IMR-90 (cell line): ENCODE measurements around the gene TNNC2. TPM values are rescaled to one million over a fixed set of nuclear protein-coding genes. Genes with fewer than 3 reads are reported as not detected.

Source experiments
- ATAC-seq: fragments of 200-7000 bp; cut with Tn5 transposase; 2 replicates; pipeline ENCODE4 v1.9.1; 2020; ENCODE audit warnings: low read depth, mild to moderate bottlenecking, moderate library complexity
- BruUV-seq: library from RNA; stranded (reverse); fragments of 400-500 nt; replicated peaks from 2 replicates; lab custom pipeline; 2021; lab: Mats Ljungman, UMichigan
- CTCF ChIA-PET: fragments of 300-600 bp; formaldehyde crosslinking; extraction: SDS; loops from one replicate; lab custom pipeline; 2021; ENCODE audit warnings: antibody characterized with exemption; lab: Yijun Ruan, JAX
- POLR2A ChIA-PET: fragments of 300-600 bp; sonication (Branson Sonifier 250); formaldehyde crosslinking; loops from one replicate; lab custom pipeline; 2022; ENCODE audit warnings: antibody characterized with exemption; ENCODE audit not compliant: unreplicated experiment; lab: Charles Lee
- DNase-seq: peaks from one replicate; pipeline ENCODE4 v3.0.0; 2013
- H2AFZ ChIP-seq: replicated peaks from 2 replicates; pipeline ENCODE3; 2013; ENCODE audit warnings: low read length, mild to moderate bottlenecking; ENCODE audit not compliant: poor library complexity
- H2AK5ac ChIP-seq: 2 replicates; pipeline ENCODE4 v1.6.1; 2013; ENCODE audit warnings: low read depth, low read length, inconsistent platforms
- H2AK9ac ChIP-seq: replicated peaks from 2 replicates; pipeline ENCODE3; 2013; ENCODE audit warnings: mild to moderate bottlenecking, low read depth, low read length, moderate library complexity; ENCODE audit not compliant: poor library complexity
- H2BK120ac ChIP-seq: 2 replicates; pipeline ENCODE4 v1.6.1; 2013; ENCODE audit warnings: low read depth, low read length, inconsistent platforms
- H2BK15ac ChIP-seq: 3 replicates; pipeline ENCODE4 v1.6.1; 2013; ENCODE audit warnings: low read depth, low read length, inconsistent platforms
- H2BK20ac ChIP-seq: 2 replicates; pipeline ENCODE4 v1.6.1; 2013; ENCODE audit warnings: low read depth, mild to moderate bottlenecking, inconsistent platforms, low read length, moderate library complexity
- H2BK5ac ChIP-seq: 2 replicates; pipeline ENCODE4 v1.6.1; 2013; ENCODE audit warnings: mild to moderate bottlenecking, low read depth, low read length, inconsistent platforms; ENCODE audit not compliant: poor library complexity, severe bottlenecking
- H3K14ac ChIP-seq: replicated peaks from 2 replicates; pipeline ENCODE4 v1.6.1; 2013; ENCODE audit warnings: low read depth, low read length, inconsistent platforms
- H3K18ac ChIP-seq: 2 replicates; pipeline ENCODE4 v1.6.1; 2013; ENCODE audit warnings: low read depth, low read length, control low read depth
- H3K23ac ChIP-seq: 2 replicates; pipeline ENCODE4 v1.6.1; 2013; ENCODE audit warnings: low read depth, low read length, inconsistent platforms
- H3K27ac ChIP-seq: 2 replicates; pipeline ENCODE4 v1.5.1; 2013; ENCODE audit warnings: mild to moderate bottlenecking, control low read depth, low read length; ENCODE audit not compliant: insufficient read depth
- H3K27me3 ChIP-seq: 2 replicates; pipeline ENCODE4 v1.6.1; 2013; ENCODE audit warnings: low read length; ENCODE audit not compliant: control insufficient read depth, insufficient read depth
- H3K36me3 ChIP-seq: 2 replicates; pipeline ENCODE4 v1.6.1; 2013; ENCODE audit warnings: low read length, mixed read lengths; ENCODE audit not compliant: control insufficient read depth, insufficient read depth
- H3K4ac ChIP-seq: 2 replicates; pipeline ENCODE4 v1.6.1; 2013; ENCODE audit warnings: low read depth, low read length, inconsistent platforms
- H3K4me1 ChIP-seq: 2 replicates; pipeline ENCODE4 v1.6.1; 2013; ENCODE audit warnings: low read length, mixed read lengths; ENCODE audit not compliant: control insufficient read depth, insufficient read depth
- H3K4me2 ChIP-seq: 2 replicates; pipeline ENCODE4 v1.6.1; 2013; ENCODE audit warnings: low read depth, mild to moderate bottlenecking, control low read depth, low read length, moderate library complexity
- H3K4me3 ChIP-seq: 2 replicates; pipeline ENCODE4 v1.5.1; 2013; ENCODE audit warnings: low read depth, mild to moderate bottlenecking, control low read depth, low read length, moderate library complexity; ENCODE audit not compliant: insufficient read depth
- H3K56ac ChIP-seq: 2 replicates; pipeline ENCODE4 v1.6.1; 2013; ENCODE audit warnings: low read length, inconsistent platforms; ENCODE audit not compliant: insufficient read depth; ENCODE audit errors: extremely low read depth
- H3K79me1 ChIP-seq, 2 experiments: 2 replicates each; pipeline ENCODE4 v1.6.1; 2013; ENCODE audit warnings: low read length in 2 of 2, inconsistent platforms in 1 of 2, low read depth in 1 of 2
- H3K9ac ChIP-seq: 2 replicates; pipeline ENCODE4 v1.6.1; 2013; ENCODE audit warnings: low read depth, low read length, control low read depth
- H3K9me1 ChIP-seq: 2 replicates; pipeline ENCODE4 v1.6.1; 2013; ENCODE audit warnings: low read length, inconsistent platforms; ENCODE audit not compliant: insufficient read depth
- H3K9me3 ChIP-seq: 2 replicates; pipeline ENCODE4 v1.6.1; 2013; ENCODE audit warnings: low read length; ENCODE audit not compliant: control insufficient read depth, insufficient read depth
- H4K20me1 ChIP-seq: 2 replicates; pipeline ENCODE4 v1.6.1; 2013; ENCODE audit warnings: low read length, inconsistent platforms; ENCODE audit not compliant: insufficient read depth
- H4K5ac ChIP-seq: 2 replicates; pipeline ENCODE4 v1.6.1; 2013; ENCODE audit warnings: mild to moderate bottlenecking, low read depth, low read length, control low read depth
- H4K8ac ChIP-seq, 2 experiments: 2 replicates each; pipeline ENCODE4 v1.6.1; 2013; ENCODE audit warnings: low read depth in 2 of 2, low read length in 2 of 2, control low read depth in 1 of 2, inconsistent platforms in 1 of 2
- H4K91ac ChIP-seq: 2 replicates; pipeline ENCODE4 v1.6.1; 2013; ENCODE audit warnings: low read depth, low read length, inconsistent platforms; ENCODE audit not compliant: insufficient read depth
- BHLHE40 ChIP-seq: fragments of 150-350 bp; IDR thresholded peaks from 2 replicates; pipeline ENCODE4 v1.6.1; 2016; ENCODE audit warnings: mild to moderate bottlenecking, low read depth, low read length
- ELK1 ChIP-seq: fragments of 150-350 bp; IDR thresholded peaks from 2 replicates; pipeline ENCODE4 v1.6.1; 2016; ENCODE audit warnings: low read depth, mild to moderate bottlenecking, low read length, moderate library complexity, borderline replicate concordance
- MAFK ChIP-seq: IDR thresholded peaks from 2 replicates; pipeline ENCODE4 v1.6.1; 2012; ENCODE audit warnings: low read depth, low read length, improper control_type of control experiment
- MAZ ChIP-seq: IDR thresholded peaks from 2 replicates; pipeline ENCODE4 v1.6.1; 2012; ENCODE audit warnings: low read depth, mild to moderate bottlenecking, low read length, improper control_type of control experiment, moderate library complexity, borderline replicate concordance
- NFE2L2 ChIP-seq: fragments of 150-350 bp; IDR thresholded peaks from 2 replicates; pipeline ENCODE4 v1.6.1; 2016; ENCODE audit warnings: low read depth, mild to moderate bottlenecking, low read length
- RCOR1 ChIP-seq: IDR thresholded peaks from 2 replicates; pipeline ENCODE4 v1.6.1; 2012; ENCODE audit warnings: mild to moderate bottlenecking, low read length, improper control_type of control experiment; ENCODE audit not compliant: insufficient replicate concordance
- RFX5 ChIP-seq: IDR thresholded peaks from 2 replicates; pipeline ENCODE4 v1.8.0; 2012; ENCODE audit warnings: low read depth, mild to moderate bottlenecking, low read length, moderate library complexity
- WGBS, 2 experiments: methylation state at CpG; one replicate each; pipeline versions ENCODE4 v1.1.5 to v1.1.7; 2013; ENCODE audit warnings: missing lambda C conversion rate in 2 of 2; ENCODE audit not compliant: insufficient read length in 1 of 2; ENCODE audit errors: extremely low coverage in 2 of 2; 5-methylcytosine and 5-hydroxymethylcytosine counted together
- dilution Hi-C: fragments of 300-500 bp; cut with HindIII; formaldehyde crosslinking; loops from one replicate; pipeline ENCODE4 v1.14.3; 2018; ENCODE audit warnings: low sequenced_read_pairs; ENCODE audit not compliant: unreplicated experiment
- in situ Hi-C: fragments of 300-500 bp; cut with MboI; formaldehyde crosslinking; loops from 3 replicates; pipeline ENCODE4 v1.14.3; 2019; ENCODE audit warnings: low sequenced_read_pairs, inconsistent platforms, mixed read lengths
- intact Hi-C: fragments of 100-400 bp; cut with micrococcal nuclease; formaldehyde crosslinking; loops from 2 replicates; pipeline ENCODE4 v1.10.0; 2022
- polyA plus RNA-seq, 3 experiments: library from polyadenylated mRNA; depleted of rRNA; stranded (reverse); fragments of >200 nt; gene quantifications; 2 replicates each; pipeline ENCODE4 v1.2.3, GENCODE V29; 2012; ENCODE audit warnings: low replicate concordance in 1 of 3
- total RNA-seq: library from RNA; depleted of rRNA; stranded (reverse); fragments of >200 nt; gene quantifications from 2 replicates; pipeline ENCODE4 v1.2.3, GENCODE V29; 2012

Gene TNNC2
- total and polyA plus RNA-seq, 2 of the 4 experiments (the other 2 are of a cell fraction), result 0.46 TPM; not detected in 1

- no peak for TF ChIP-seq MAZ
- no peak for TF ChIP-seq BHLHE40
- no peak for TF ChIP-seq RFX5
- no peak for TF ChIP-seq NFE2L2
- TF ChIP-seq RCOR1, result no peak
- no peak for TF ChIP-seq MAFK
- no peak for TF ChIP-seq ELK1
- intact Hi-C loops, result no loop called here
- POLR2A ChIA-PET, result no interaction called here
- H3K79me1 ChIP-seq, result peaks cover 7 to 11% of the 10 kb centered on the region in 2 experiments; a peak in 3 of 4 replicates
- H2BK15ac ChIP-seq, result no peak overlapping the region
- CTCF ChIA-PET, result no interaction called here
- no peak overlapping the region for H3K14ac ChIP-seq
- peaks cover 47% of the 10 kb centered on the region for H3K36me3 ChIP-seq
- dilution Hi-C loops, result no loop called here
- H2AFZ ChIP-seq, result no peak overlapping the region
- no TSS peak for BruUV-seq
- DNase-seq, result no peak
- no peaks in the 10 kb centered on the region for H3K9me3 ChIP-seq
- H3K4me1 ChIP-seq, result no peaks in the 10 kb centered on the region
- no peak overlapping the region for H2BK120ac ChIP-seq
- H3K23ac ChIP-seq, result no peak overlapping the region
- no peak overlapping the region for H3K27ac ChIP-seq
- H3K9ac ChIP-seq, result no peak overlapping the region
- H3K9me1 ChIP-seq, result no peaks in the 10 kb centered on the region
- H2AK9ac ChIP-seq, result no peak overlapping the region
- H2BK20ac ChIP-seq, result no peak overlapping the region
- H4K20me1 ChIP-seq, result peaks cover 2% of the 10 kb centered on the region; the same call in 1 of the 2 replicates
- no peak overlapping the region for H3K18ac ChIP-seq
- H2BK5ac ChIP-seq, result no peak overlapping the region
- H3K56ac ChIP-seq, result no peak overlapping the region
- no peaks in the 10 kb centered on the region for H3K27me3 ChIP-seq
- ATAC-seq, result no peak
- no peak overlapping the region for H2AK5ac ChIP-seq
- no peak overlapping the region for H4K5ac ChIP-seq
- H4K91ac ChIP-seq, result no peak overlapping the region
- H4K8ac ChIP-seq, result no peak overlapping the region
- H3K4me2 ChIP-seq, result no peak overlapping the region
- H3K4me3 ChIP-seq, result no peak overlapping the region
- WGBS, 2 experiments, result 75% methylated on average over 2 of the region's 7 CpGs; no CpG with 5 or more reads in 1 of the 2 experiments
- no peak overlapping the region for H3K4ac ChIP-seq
- in situ Hi-C loops, result no loop called here
These were observed 25.3 kb downstream of the TNNC2 start for GRCh38 chr20:45801851-45802250.
